Measurements from ENCODE around the gene GABRE.

DNA sequence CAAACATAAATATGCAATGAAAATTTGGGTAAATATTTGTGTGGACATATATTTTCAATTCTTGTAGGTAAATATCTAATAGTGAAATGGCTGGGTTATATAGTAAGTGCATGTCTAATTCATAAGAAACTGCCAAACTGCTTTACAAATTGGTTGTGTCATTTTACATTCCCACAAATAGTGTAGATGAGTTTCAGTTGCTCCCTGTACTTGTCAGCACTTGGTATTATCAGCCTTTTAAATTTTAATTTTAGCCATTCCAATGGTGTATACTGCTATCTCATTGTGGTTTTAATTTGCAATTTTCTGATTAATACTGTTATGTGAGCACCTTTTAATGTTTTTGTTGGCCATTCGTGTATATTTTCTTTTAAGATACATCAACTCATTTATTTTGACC, 23.1 kb upstream of the GABRE start:
- TF ChIP-seq ZBTB48 (tag by site-specific recombination; IDR thresholded peaks at IDR 0.05) (no peak), ZNF2 (tag by site-specific recombination; IDR thresholded peaks at IDR 0.05) (no peak), ZNF561 (tag by site-specific recombination; IDR thresholded peaks at IDR 0.05; ENCODE audit: borderline replicate concordance) (no peak), HIC1 (tag by site-specific recombination; IDR thresholded peaks at IDR 0.05) (no peak), PBX3 (CRISPR knock-in tag; IDR thresholded peaks at IDR 0.05) (no peak), REST (tag by site-specific recombination; IDR thresholded peaks at IDR 0.05) (no peak)
